Measurements from ENCODE around the gene CD7. TPM values are rescaled to one million over a fixed set of nuclear protein-coding genes. Genes with fewer than 3 reads are reported as not detected.
A peak's percentile ranks its signal among the peaks of the same experiment; 100 is the strongest.
"Not testable (repeated sequence)": the region's sequence is repeated elsewhere in the genome, so short reads cannot be mapped to it uniquely, and the experiment has no call there.

Gene CD7
- 1 to 10 TPM; 3.0 to 4.4 (median 4.1) TPM for total RNA-seq

- DNase-seq, result no peak
- H3K4me1 ChIP-seq, result peaks cover 0 to 30% (median 15%) of the 10 kb centered on the region in 3 donors
- H3K27ac ChIP-seq, result peak within 1 kb of the TSS in 3 of 4 donors; percentile 9 to 49 (median 46)
- 80% methylated on average over 1 of the region's 26 CpGs; no CpG with 5 or more reads in 1 of the 2 donors for WGBS, 2 donors
- H3K36me3 ChIP-seq, result no peaks in the 10 kb centered on the region
- TF ChIP-seq CTCF (IDR thresholded peaks at IDR 0.05) (no peak), POLR2A (IDR thresholded peaks at IDR 0.05) (peak in 1 of 4 donors; percentile 46)
- peaks cover 5 to 80% (median 16%) of the 10 kb centered on the region in 4 donors for H3K27me3 ChIP-seq
- intact Hi-C loops (cut with DNase I), result no loop called here
- H3K4me3 ChIP-seq, result peak within 1 kb of the TSS; percentile 1 to 44 (median 21)
- H3K9me3 ChIP-seq, result no peaks in the 10 kb centered on the region
Measured at GRCh38 chr17:82317394-82318168, at the start of gene CD7. Gene CD7, minus strand, starts transcription at chr17:82317608. Its CDS starts 113 bp downstream, at chr17:82317495.

GRCh38 chr17:82366749-82367148, 49.3 kb upstream of the CD7 start:
- Histone ChIP-seq H3K27me3 (peaks cover 4 to 71% (median 21%) of the 10 kb centered on the region in 4 donors), H3K9me3 (no peaks in the 10 kb centered on the region), H3K4me3 (no peak overlapping the region), H3K27ac (no peak overlapping the region), H3K4me1 (peaks cover 11 to 26% (median 16%) of the 10 kb centered on the region in 3 donors), H3K36me3 (no peaks in the 10 kb centered on the region)
- WGBS, 2 donors, result 43 to 53% methylated on average over 7 of the region's 7 CpGs
- TF ChIP-seq POLR2A (IDR thresholded peaks at IDR 0.05), result no peak
- TF ChIP-seq CTCF (IDR thresholded peaks at IDR 0.05), result no peak
- intact Hi-C loops (cut with DNase I), result no loop called here
- DNase-seq, result no peak

- TF ChIP-seq POLR2A (IDR thresholded peaks at IDR 0.05), result no peak
- no peak for TF ChIP-seq CTCF (IDR thresholded peaks at IDR 0.05)
- intact Hi-C loops (cut with DNase I), result no loop called here
Measured at GRCh38 chr17:82365606-82366295, 48.3 kb upstream of the CD7 start.

GRCh38 chr17:82361885-82362633, 44.7 kb upstream of the CD7 start:
- DNase-seq, result no peak
- H3K4me1 ChIP-seq, result peaks cover 0 to 13% (median 0%) of the 10 kb centered on the region in 3 donors
- H3K27me3 ChIP-seq, result peaks cover 0 to 66% (median 1%) of the 10 kb centered on the region in 4 donors
- TF ChIP-seq POLR2A (IDR thresholded peaks at IDR 0.05), result no peak
- no peak for TF ChIP-seq CTCF (IDR thresholded peaks at IDR 0.05)
- H3K9me3 ChIP-seq, result no peaks in the 10 kb centered on the region
- 92 to 100% methylated on average over 1 to 6 of the region's 6 CpGs for WGBS, 2 donors
- intact Hi-C loops (cut with DNase I), result no loop called here
- H3K4me3 ChIP-seq, result no peak overlapping the region
- H3K27ac ChIP-seq, result no peak overlapping the region
- no peaks in the 10 kb centered on the region for H3K36me3 ChIP-seq

More at GRCh38 chr17:82365606-82366295, 48.3 kb upstream of the CD7 start:
- H3K36me3 ChIP-seq, result no peaks in the 10 kb centered on the region
- no peak overlapping the region for H3K4me3 ChIP-seq
- peaks cover 5 to 16% (median 6%) of the 10 kb centered on the region in 3 donors for H3K4me1 ChIP-seq
- WGBS, 2 donors, result 79 to 80% methylated on average over 5 to 6 of the region's 6 CpGs
- no peaks in the 10 kb centered on the region for H3K9me3 ChIP-seq
- H3K27ac ChIP-seq, result no peak overlapping the region
- no peak for DNase-seq
- H3K27me3 ChIP-seq, result peaks cover 0 to 66% (median 13%) of the 10 kb centered on the region in 4 donors

- not testable (repeated sequence) for H3K9me3 ChIP-seq, H3K36me3 ChIP-seq, H3K4me3 ChIP-seq, H3K27ac ChIP-seq, DNase-seq
- Histone ChIP-seq H3K27me3 (peaks cover 0 to 74% (median 1%) of the 10 kb centered on the region in 4 donors), H3K4me1 (peaks cover 0 to 24% (median 0%) of the 10 kb centered on the region in 3 donors)
- intact Hi-C loops (cut with DNase I), result loop anchor here (10.0 kb wide), 1 partner anchor 195 kb away; no protein-coding TSS in a partner anchor
- WGBS, 2 donors, result 86 to 100% methylated on average over 1 of the region's 1 CpG
Measured at GRCh38 chr17:82359451-82360074, 42.2 kb upstream of the CD7 start.

Measured in esophagus squamous epithelium (tissue), 5 donors.